ENCODE results near the gene ADAM17. TPM values are rescaled to one million over a fixed set of nuclear protein-coding genes. Genes with fewer than 3 reads are reported as not detected.
A peak's percentile ranks its signal among the peaks of the same experiment; 100 is the strongest.

The ADAM17 gene
- total and polyA plus RNA-seq, 7 experiments from 2014 or later: 9.3 to 45.2 (median 24.6) TPM

DNA sequence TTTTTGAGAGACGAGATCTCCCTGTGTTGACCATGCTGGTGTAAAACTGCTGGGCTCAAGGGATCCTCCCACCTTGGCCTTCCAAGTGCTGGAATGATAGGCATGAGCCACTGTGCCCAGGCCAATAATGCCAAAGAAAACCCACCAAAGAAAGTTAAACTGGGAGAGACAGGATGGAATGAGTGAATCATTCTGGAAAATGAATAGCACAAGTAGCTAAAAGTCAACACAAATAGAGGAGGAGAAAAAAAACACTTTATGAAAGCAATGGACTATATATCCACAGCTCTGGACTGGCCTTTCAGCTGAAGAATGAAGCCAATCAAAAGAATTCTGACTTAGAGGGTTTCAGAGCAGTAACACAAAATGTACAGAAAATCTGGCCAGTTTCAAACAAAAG is 57.4 kb downstream of the ADAM17 start:
- H3K27ac ChIP-seq (ENCODE audit: low read depth, low read length): no peak overlapping the region
- no peaks in the 10 kb centered on the region for H3K9me3 Mint-ChIP-seq
- H3K4me1 ChIP-seq (ENCODE audit: control insufficient read depth in 2 of 2, insufficient read depth in 2 of 2, low read length in 2 of 2): no peaks in the 10 kb centered on the region

DNA sequence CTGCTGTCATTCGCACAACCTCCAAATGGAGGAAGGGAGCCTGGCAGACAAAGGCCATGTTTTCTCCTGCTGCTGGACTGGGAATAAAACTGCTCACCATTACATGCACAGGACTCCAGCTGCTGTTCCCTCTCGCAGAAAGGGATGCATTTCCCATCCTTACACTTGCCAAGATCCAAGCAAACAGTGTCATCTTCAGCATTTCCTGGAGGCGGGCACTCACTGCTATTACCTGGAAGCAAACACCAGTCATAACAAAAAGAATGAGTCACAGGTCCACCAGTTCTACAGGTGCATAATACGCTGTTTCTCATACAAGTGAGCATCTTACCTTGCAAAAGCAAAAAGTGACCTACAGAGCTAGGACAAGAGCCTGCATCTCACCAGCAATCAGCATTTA is 58.6 kb downstream of the ADAM17 start:
- Mint-ChIP-seq H3K27ac (peak overlapping the region in 8 of 9 donors; percentile 32 to 79 (median 62)), H3K4me1 (peaks cover 0 to 11% (median 2%) of the 10 kb centered on the region in 7 donors), H3K4me3 (no peak overlapping the region), H3K27me3 (no peaks in the 10 kb centered on the region), H3K9me3 (no peaks in the 10 kb centered on the region), H3K36me3 (peaks cover 7 to 51% (median 28%) of the 10 kb centered on the region in 5 donors)
- CTCF ChIA-PET: no interaction called here
- no peaks in the 10 kb centered on the region for H3K9me3 ChIP-seq (ENCODE audit: control insufficient read depth in 2 of 3, low read length in 3 of 3)
- H3K4me3 ChIP-seq (ENCODE audit: low read length): no peak overlapping the region
- H3K4me1 ChIP-seq (ENCODE audit: control insufficient read depth in 2 of 2, insufficient read depth in 2 of 2, low read length in 2 of 2): no peaks in the 10 kb centered on the region
- no peaks in the 10 kb centered on the region for H3K27me3 ChIP-seq (ENCODE audit: control insufficient read depth in 2 of 2, insufficient read depth in 2 of 2, low read length in 2 of 2)
- POLR2A ChIA-PET: no interaction called here
- no peak overlapping the region for H3K27ac ChIP-seq (ENCODE audit: low read depth, low read length)
- no peak for ATAC-seq
- DNase-seq: no peak
- peaks cover 10 to 59% (median 11%) of the 10 kb centered on the region in 3 experiments for H3K36me3 ChIP-seq (ENCODE audit: control insufficient read depth in 2 of 3, insufficient read depth in 3 of 3, low read length in 3 of 3)
- intact Hi-C loops (cut with micrococcal nuclease): no loop called here

More for the DNA sequence above, 57.4 kb downstream of the ADAM17 start:
- H3K4me3 Mint-ChIP-seq: no peak overlapping the region
- Histone ChIP-seq H3K4me3 (ENCODE audit: low read length) (no peak overlapping the region), H3K27me3 (ENCODE audit: control insufficient read depth in 2 of 2, insufficient read depth in 2 of 2, low read length in 2 of 2) (no peaks in the 10 kb centered on the region), H3K36me3 (ENCODE audit: control insufficient read depth in 2 of 3, insufficient read depth in 3 of 3, low read length in 3 of 3) (peaks cover 0 to 53% (median 10%) of the 10 kb centered on the region in 3 experiments), H3K9me3 (ENCODE audit: control insufficient read depth in 2 of 3, low read length in 3 of 3) (no peaks in the 10 kb centered on the region)
- ATAC-seq (no peak), DNase-seq (no peak)
- H3K27me3 Mint-ChIP-seq: no peaks in the 10 kb centered on the region
- CTCF ChIA-PET: interaction anchor here (0.6 to 0.9 kb wide), 2 partner anchors 115 to 307 kb away, joined by 4 to 5 read pairs; no protein-coding TSS in a partner anchor
- POLR2A ChIA-PET: interaction anchor here (1.6 kb wide), 1 partner anchor 58 kb away, joined by 3 read pairs; the partner anchor contains the start of gene ADAM17
- intact Hi-C loops (cut with micrococcal nuclease): no loop called here
- peak overlapping the region in 7 of 9 donors; percentile 1 to 83 (median 60) for H3K27ac Mint-ChIP-seq
- H3K4me1 Mint-ChIP-seq: peaks cover 0 to 14% (median 4%) of the 10 kb centered on the region in 7 donors
- peaks cover 11 to 56% (median 30%) of the 10 kb centered on the region in 5 donors for H3K36me3 Mint-ChIP-seq

DNA sequence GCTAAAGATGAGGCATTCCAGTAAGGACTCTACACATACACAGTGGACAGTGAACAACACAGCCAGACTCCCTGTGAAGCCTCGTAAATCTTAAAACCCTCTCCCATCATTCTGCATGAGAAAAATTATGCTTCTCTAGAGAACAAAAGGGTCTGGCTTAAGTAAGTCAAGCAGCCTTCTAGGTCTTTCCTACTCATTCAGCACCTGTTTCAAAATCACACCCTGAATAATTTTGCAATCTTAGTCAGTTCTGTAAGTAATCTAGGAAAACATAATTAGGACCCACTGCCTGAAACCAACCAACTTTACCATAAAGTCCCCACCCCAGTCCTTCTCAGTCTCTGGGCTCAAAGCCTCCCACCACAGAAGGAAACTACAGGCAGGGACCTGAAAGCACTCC is 61.5 kb downstream of the ADAM17 start:
- no peak for ATAC-seq
- no peaks in the 10 kb centered on the region for H3K9me3 ChIP-seq (ENCODE audit: control insufficient read depth in 2 of 3, low read length in 3 of 3)
- no peaks in the 10 kb centered on the region for H3K27me3 ChIP-seq (ENCODE audit: control insufficient read depth in 2 of 2, insufficient read depth in 2 of 2, low read length in 2 of 2)
- ChIA-PET CTCF (no interaction called here), POLR2A (no interaction called here)
- peaks cover 3 to 54% (median 35%) of the 10 kb centered on the region in 5 donors for H3K36me3 Mint-ChIP-seq
- H3K4me3 ChIP-seq (ENCODE audit: low read length): no peak overlapping the region
- no peaks in the 10 kb centered on the region for H3K4me1 ChIP-seq (ENCODE audit: control insufficient read depth in 2 of 2, insufficient read depth in 2 of 2, low read length in 2 of 2)
- DNase-seq: no peak
- peaks cover 0 to 13% (median under 1%) of the 10 kb centered on the region in 7 donors for H3K4me1 Mint-ChIP-seq
- peak overlapping the region in 2 of 9 donors; percentile 4 to 54 for H3K27ac Mint-ChIP-seq
- no peak overlapping the region for H3K4me3 Mint-ChIP-seq
- H3K36me3 ChIP-seq (ENCODE audit: control insufficient read depth in 2 of 3, insufficient read depth in 3 of 3, low read length in 3 of 3): peaks cover 15 to 75% (median 24%) of the 10 kb centered on the region in 3 experiments
- intact Hi-C loops (cut with micrococcal nuclease): no loop called here
- H3K27me3 Mint-ChIP-seq: no peaks in the 10 kb centered on the region
- no peak overlapping the region for H3K27ac ChIP-seq (ENCODE audit: low read depth, low read length)
- H3K9me3 Mint-ChIP-seq: no peaks in the 10 kb centered on the region

DNA sequence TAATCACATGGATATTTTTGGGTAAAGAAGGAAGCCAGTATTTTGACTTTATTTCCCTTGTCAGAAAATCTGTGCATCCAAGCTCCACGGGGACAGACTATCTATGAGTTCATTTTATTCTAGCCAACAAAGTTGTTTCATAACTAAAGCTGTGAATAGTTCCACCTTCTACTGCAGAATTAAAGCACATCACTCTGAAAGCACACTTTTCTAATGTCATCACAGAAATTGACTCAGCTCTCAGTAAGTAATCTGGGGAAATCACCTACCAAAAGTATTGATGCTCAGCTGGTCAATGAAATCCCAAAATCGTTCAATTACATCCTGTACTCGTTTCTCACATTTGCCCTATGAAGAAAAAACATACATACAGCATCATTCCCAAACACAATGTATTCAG is 62.2 kb downstream of the ADAM17 start:
- CTCF ChIA-PET: no interaction called here
- H3K27ac Mint-ChIP-seq: peak overlapping the region in 3 of 9 donors; percentile 4 to 47 (median 5)

DNA sequence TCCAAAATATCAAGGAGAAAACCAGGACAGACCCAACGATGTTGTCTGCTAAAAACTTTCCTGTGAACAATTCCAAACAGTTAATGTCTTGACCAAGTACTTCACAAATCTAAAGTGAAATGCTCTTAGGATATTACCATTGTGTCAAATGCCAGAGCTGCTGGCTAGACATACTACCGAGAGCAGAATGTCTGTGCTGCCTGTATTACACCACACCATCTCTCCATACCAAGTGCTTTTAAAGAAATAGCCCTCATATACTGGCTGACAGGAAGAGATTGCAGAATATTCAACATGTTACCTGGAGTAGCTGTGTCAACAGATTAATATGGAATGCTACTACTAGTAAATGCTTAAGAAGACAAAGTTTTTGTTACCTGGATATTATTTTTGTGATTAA is 62.7 kb downstream of the ADAM17 start:
- POLR2A ChIA-PET: no interaction called here
- Histone ChIP-seq H3K36me3 (ENCODE audit: control insufficient read depth in 2 of 3, insufficient read depth in 3 of 3, low read length in 3 of 3) (peaks cover 15 to 86% (median 24%) of the 10 kb centered on the region in 3 experiments), H3K4me3 (ENCODE audit: low read length) (no peak overlapping the region), H3K27ac (ENCODE audit: low read depth, low read length) (no peak overlapping the region), H3K4me1 (ENCODE audit: control insufficient read depth in 2 of 2, insufficient read depth in 2 of 2, low read length in 2 of 2) (no peaks in the 10 kb centered on the region), H3K9me3 (ENCODE audit: control insufficient read depth in 2 of 3, low read length in 3 of 3) (no peaks in the 10 kb centered on the region), H3K27me3 (ENCODE audit: control insufficient read depth in 2 of 2, insufficient read depth in 2 of 2, low read length in 2 of 2) (no peaks in the 10 kb centered on the region)
- ATAC-seq: no peak
- Mint-ChIP-seq H3K36me3 (peaks cover 3 to 56% (median 31%) of the 10 kb centered on the region in 5 donors), H3K27ac (peak overlapping the region in 2 of 9 donors; percentile 2 to 47), H3K27me3 (no peaks in the 10 kb centered on the region), H3K9me3 (no peaks in the 10 kb centered on the region), H3K4me3 (no peak overlapping the region), H3K4me1 (peaks cover 0 to 13% (median 3%) of the 10 kb centered on the region in 7 donors)
- DNase-seq: no peak
- CTCF ChIA-PET: interaction anchor here (1.2 kb wide), 1 partner anchor 18 kb away, joined by 4 read pairs; no protein-coding TSS in a partner anchor
- intact Hi-C loops (cut with micrococcal nuclease): no loop called here

More for the DNA sequence above, 62.2 kb downstream of the ADAM17 start:
- Histone ChIP-seq H3K27me3 (ENCODE audit: control insufficient read depth in 2 of 2, insufficient read depth in 2 of 2, low read length in 2 of 2) (no peaks in the 10 kb centered on the region), H3K9me3 (ENCODE audit: control insufficient read depth in 2 of 3, low read length in 3 of 3) (no peaks in the 10 kb centered on the region), H3K4me1 (ENCODE audit: control insufficient read depth in 2 of 2, insufficient read depth in 2 of 2, low read length in 2 of 2) (no peaks in the 10 kb centered on the region), H3K36me3 (ENCODE audit: control insufficient read depth in 2 of 3, insufficient read depth in 3 of 3, low read length in 3 of 3) (peaks cover 15 to 81% (median 24%) of the 10 kb centered on the region in 3 experiments), H3K4me3 (ENCODE audit: low read length) (no peak overlapping the region), H3K27ac (ENCODE audit: low read depth, low read length) (no peak overlapping the region)
- Mint-ChIP-seq H3K27me3 (no peaks in the 10 kb centered on the region), H3K4me1 (peaks cover 0 to 13% (median 5%) of the 10 kb centered on the region in 7 donors), H3K4me3 (no peak overlapping the region), H3K9me3 (no peaks in the 10 kb centered on the region), H3K36me3 (peaks cover 3 to 58% (median 36%) of the 10 kb centered on the region in 5 donors)
- ATAC-seq (no peak), DNase-seq (no peak)
- POLR2A ChIA-PET: no interaction called here
- intact Hi-C loops (cut with micrococcal nuclease): no loop called here

DNA sequence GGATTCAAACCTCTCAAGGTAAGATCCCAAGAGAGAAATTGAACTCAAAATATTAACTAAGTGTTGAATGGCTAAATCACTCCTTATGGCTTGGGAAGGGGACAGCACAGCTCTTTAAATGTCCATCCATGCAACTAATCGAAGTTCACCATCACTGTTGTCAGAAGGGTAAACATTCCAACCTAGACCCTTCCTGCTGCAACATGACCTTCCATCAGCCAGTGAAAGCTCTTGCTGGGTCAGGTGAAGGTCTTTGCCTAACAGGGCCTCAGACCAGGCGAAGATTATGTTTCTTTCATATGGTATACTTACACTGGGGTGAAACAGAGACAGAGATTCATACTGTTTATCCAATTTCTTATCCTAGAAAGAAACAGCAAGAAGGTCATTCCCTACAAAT is 64.8 kb downstream of the ADAM17 start:
- no peaks in the 10 kb centered on the region for H3K27me3 Mint-ChIP-seq
- no peaks in the 10 kb centered on the region for H3K9me3 ChIP-seq (ENCODE audit: control insufficient read depth in 2 of 3, low read length in 3 of 3)
- ATAC-seq: no peak
- H3K27ac Mint-ChIP-seq: peak overlapping the region in 7 of 9 donors; percentile 34 to 69 (median 53)
- no peaks in the 10 kb centered on the region for H3K9me3 Mint-ChIP-seq
- H3K4me3 ChIP-seq (ENCODE audit: low read length): no peak overlapping the region
- H3K27ac ChIP-seq (ENCODE audit: low read depth, low read length): peak overlapping the region; percentile 15
- H3K27me3 ChIP-seq (ENCODE audit: control insufficient read depth in 2 of 2, insufficient read depth in 2 of 2, low read length in 2 of 2): no peaks in the 10 kb centered on the region
- CTCF ChIA-PET: interaction anchor here (1.0 kb wide), 1 partner anchor 16 kb away, joined by 3 read pairs; no protein-coding TSS in a partner anchor
- DNase-seq: no peak
- H3K4me1 Mint-ChIP-seq: peaks cover 0 to 8% (median 1%) of the 10 kb centered on the region in 7 donors
- H3K36me3 ChIP-seq (ENCODE audit: control insufficient read depth in 2 of 3, insufficient read depth in 3 of 3, low read length in 3 of 3): peaks cover 20 to 91% (median 24%) of the 10 kb centered on the region in 3 experiments
- POLR2A ChIA-PET: interaction anchor here (0.5 to 1.8 kb wide), 3 partner anchors 16 to 56 kb away, joined by 3 to 8 read pairs (median 6); no protein-coding TSS in a partner anchor
- peaks cover 3 to 54% (median 25%) of the 10 kb centered on the region in 5 donors for H3K36me3 Mint-ChIP-seq
- no peaks in the 10 kb centered on the region for H3K4me1 ChIP-seq (ENCODE audit: control insufficient read depth in 2 of 2, insufficient read depth in 2 of 2, low read length in 2 of 2)
- no peak overlapping the region for H3K4me3 Mint-ChIP-seq
- intact Hi-C loops (cut with micrococcal nuclease): no loop called here
